ENCODE results near the gene FASN.

FASN gene

DNA sequence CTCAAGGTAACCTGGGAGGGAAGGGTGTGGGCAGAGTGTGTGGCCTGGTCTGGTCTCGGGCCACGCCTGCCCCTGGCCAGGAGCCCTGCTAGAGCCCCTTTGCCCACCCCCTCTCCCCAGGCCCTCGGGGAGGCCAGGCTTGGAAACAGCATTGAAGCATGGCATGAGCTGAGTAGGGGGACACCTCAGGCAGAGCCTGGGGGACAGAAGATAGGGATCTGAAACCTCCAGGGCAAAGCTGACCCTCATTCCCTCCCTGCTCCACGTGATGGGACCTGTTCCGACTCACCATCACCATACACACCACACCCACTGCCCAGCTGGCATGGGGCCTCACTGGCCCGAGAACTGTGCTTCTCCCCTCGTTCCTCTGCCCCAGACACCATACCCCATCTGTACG lies 48.9 kb downstream of the FASN start:
- Histone ChIP-seq H3K27me3 (ENCODE audit: control insufficient read depth, insufficient read depth, low read length) (no peaks in the 10 kb centered on the region), H3K4me1 (no peaks in the 10 kb centered on the region), H3K9me3 (ENCODE audit: control insufficient read depth, low read length) (no peaks in the 10 kb centered on the region), H3K79me2 (no peaks in the 10 kb centered on the region), H3K27ac (no peak overlapping the region), H3K36me3 (ENCODE audit: control insufficient read depth, insufficient read depth, low read length) (no peaks in the 10 kb centered on the region), H3K4me3 (ENCODE audit: low read depth, low read length) (no peak overlapping the region), H3K4me2 (ENCODE audit: low read length) (no peak overlapping the region), H3K9ac (no peak overlapping the region), H2AFZ (no peak overlapping the region)
- TF ChIP-seq, protein P1, sequence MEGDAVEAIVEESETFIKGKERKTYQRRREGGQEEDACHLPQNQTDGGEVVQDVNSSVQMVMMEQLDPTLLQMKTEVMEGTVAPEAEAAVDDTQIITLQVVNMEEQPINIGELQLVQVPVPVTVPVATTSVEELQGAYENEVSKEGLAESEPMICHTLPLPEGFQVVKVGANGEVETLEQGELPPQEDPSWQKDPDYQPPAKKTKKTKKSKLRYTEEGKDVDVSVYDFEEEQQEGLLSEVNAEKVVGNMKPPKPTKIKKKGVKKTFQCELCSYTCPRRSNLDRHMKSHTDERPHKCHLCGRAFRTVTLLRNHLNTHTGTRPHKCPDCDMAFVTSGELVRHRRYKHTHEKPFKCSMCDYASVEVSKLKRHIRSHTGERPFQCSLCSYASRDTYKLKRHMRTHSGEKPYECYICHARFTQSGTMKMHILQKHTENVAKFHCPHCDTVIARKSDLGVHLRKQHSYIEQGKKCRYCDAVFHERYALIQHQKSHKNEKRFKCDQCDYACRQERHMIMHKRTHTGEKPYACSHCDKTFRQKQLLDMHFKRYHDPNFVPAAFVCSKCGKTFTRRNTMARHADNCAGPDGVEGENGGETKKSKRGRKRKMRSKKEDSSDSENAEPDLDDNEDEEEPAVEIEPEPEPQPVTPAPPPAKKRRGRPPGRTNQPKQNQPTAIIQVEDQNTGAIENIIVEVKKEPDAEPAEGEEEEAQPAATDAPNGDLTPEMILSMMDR (IDR thresholded peaks at IDR 0.05), result no peak

- Histone ChIP-seq H3K4me1 (no peaks in the 10 kb centered on the region), H2AFZ (no peak overlapping the region), H3K9ac (no peak overlapping the region), H3K4me2 (ENCODE audit: low read length) (no peak overlapping the region), H3K4me3 (ENCODE audit: low read depth, low read length) (no peak overlapping the region), H3K9me3 (ENCODE audit: control insufficient read depth, low read length) (no peaks in the 10 kb centered on the region), H3K79me2 (no peaks in the 10 kb centered on the region), H3K27ac (no peak overlapping the region), H3K27me3 (ENCODE audit: control insufficient read depth, insufficient read depth, low read length) (no peaks in the 10 kb centered on the region), H3K36me3 (ENCODE audit: control insufficient read depth, insufficient read depth, low read length) (no peaks in the 10 kb centered on the region)
- TF ChIP-seq, protein P1 (IDR thresholded peaks at IDR 0.05), result no peak
Measured at GRCh38 chr17:82048571-82048971, 49.5 kb downstream of the FASN start.

GRCh38 chr17:82047914-82048570 lies 50.0 kb downstream of the FASN start:
- H3K36me3 ChIP-seq (ENCODE audit: control insufficient read depth, insufficient read depth, low read length), result no peaks in the 10 kb centered on the region
- no peak overlapping the region for H3K4me2 ChIP-seq (ENCODE audit: low read length)
- H3K9ac ChIP-seq, result no peak overlapping the region
- H3K27me3 ChIP-seq (ENCODE audit: control insufficient read depth, insufficient read depth, low read length), result no peaks in the 10 kb centered on the region
- no peaks in the 10 kb centered on the region for H3K9me3 ChIP-seq (ENCODE audit: control insufficient read depth, low read length)
- H3K27ac ChIP-seq, result no peak overlapping the region
- no peak overlapping the region for H2AFZ ChIP-seq
- H3K79me2 ChIP-seq, result no peaks in the 10 kb centered on the region
- no peak overlapping the region for H3K4me3 ChIP-seq (ENCODE audit: low read depth, low read length)
- TF ChIP-seq, protein P1 (IDR thresholded peaks at IDR 0.05), result no peak
- no peaks in the 10 kb centered on the region for H3K4me1 ChIP-seq

GRCh38 chr17:82047379-82047778 lies 50.7 kb downstream of the FASN start:
- H3K36me3 ChIP-seq (ENCODE audit: control insufficient read depth, insufficient read depth, low read length), result no peaks in the 10 kb centered on the region
- H3K9ac ChIP-seq, result no peak overlapping the region
- no peak overlapping the region for H3K27ac ChIP-seq
- no peak overlapping the region for H3K4me3 ChIP-seq (ENCODE audit: low read depth, low read length)
- H3K4me2 ChIP-seq (ENCODE audit: low read length), result no peak overlapping the region
- no peaks in the 10 kb centered on the region for H3K4me1 ChIP-seq
- no peaks in the 10 kb centered on the region for H3K27me3 ChIP-seq (ENCODE audit: control insufficient read depth, insufficient read depth, low read length)
- H3K79me2 ChIP-seq, result no peaks in the 10 kb centered on the region
- H3K9me3 ChIP-seq (ENCODE audit: control insufficient read depth, low read length), result no peaks in the 10 kb centered on the region
- TF ChIP-seq, protein P1 (IDR thresholded peaks at IDR 0.05), result no peak
- no peak overlapping the region for H2AFZ ChIP-seq

- Histone ChIP-seq H3K4me3 (ENCODE audit: low read depth, low read length) (no peak overlapping the region), H3K4me2 (ENCODE audit: low read length) (no peak overlapping the region), H3K4me1 (no peaks in the 10 kb centered on the region), H3K79me2 (no peaks in the 10 kb centered on the region), H3K27ac (no peak overlapping the region), H3K9me3 (ENCODE audit: control insufficient read depth, low read length) (no peaks in the 10 kb centered on the region), H3K27me3 (ENCODE audit: control insufficient read depth, insufficient read depth, low read length) (no peaks in the 10 kb centered on the region), H3K36me3 (ENCODE audit: control insufficient read depth, insufficient read depth, low read length) (no peaks in the 10 kb centered on the region), H3K9ac (no peak overlapping the region), H2AFZ (no peak overlapping the region)
- TF ChIP-seq, protein P1 (IDR thresholded peaks at IDR 0.05), result no peak
Measured at GRCh38 chr17:82046903-82047302, 51.1 kb downstream of the FASN start.
